Testis (tissue), 3 donors: ENCODE data around the gene SH3BP4. TPM values are rescaled to one million over a fixed set of nuclear protein-coding genes. Genes with fewer than 3 reads are reported as not detected.

ENCODE experiments used
- DNase-seq: peaks from one replicate; pipeline ENCODE4 v3.0.0-alpha.2; 2019
- H3K27ac ChIP-seq, 2 donors: fragments of 200-600 bp; sonication (generic); one replicate each; pipeline ENCODE4 v1.5.1; 2019
- H3K27me3 ChIP-seq: fragments of 200-600 bp; sonication (generic); one replicate; pipeline ENCODE4 v1.5.1; 2019
- H3K36me3 ChIP-seq: fragments of 200-600 bp; sonication (generic); one replicate; pipeline ENCODE4 v1.5.1; 2017; ENCODE audit warnings: low read depth; ENCODE audit errors: missing control alignments
- H3K4me1 ChIP-seq: fragments of 200-600 bp; sonication (generic); one replicate; pipeline ENCODE4 v1.5.1; 2019
- H3K4me3 ChIP-seq, 2 donors: fragments of 200-600 bp; sonication (generic); one replicate each; pipeline ENCODE4 v1.5.1; 2017 to 2019
- H3K9me3 ChIP-seq: fragments of 200-600 bp; sonication (generic); one replicate; pipeline ENCODE4 v1.5.1; 2017
- POLR2A ChIP-seq: fragments of 450-650 bp; IDR thresholded peaks from one replicate; pipeline ENCODE4 v1.6.1; 2017; ENCODE audit warnings: antibody characterized with exemption, mild to moderate bottlenecking, moderate library complexity
- WGBS, 2 donors: methylation state at CpG; one replicate each; pipeline ENCODE4 v1.1.5; 2018; 5-methylcytosine and 5-hydroxymethylcytosine counted together
- intact Hi-C: fragments of 100-400 bp; cut with DNase I; formaldehyde crosslinking; loops from one replicate; pipeline ENCODE4 v1.15.1; 2023; ENCODE audit warnings: low total_unique reads
- polyA plus RNA-seq: library from polyadenylated mRNA; stranded (reverse); fragments of 350-450 nt; fragmentation: Illumina TruSeq; extraction: RNeasy Lipid Tissue Mini Kit (QIAGEN cat#74804); gene quantifications from one replicate; pipeline ENCODE4 v1.2.3, GENCODE V29; 2014; ENCODE audit warnings: low read depth, low replicate concordance; ENCODE audit not compliant: insufficient read depth
- total RNA-seq, 2 donors: library from RNA; depleted of rRNA; stranded (reverse); fragments of >200 nt; gene quantifications; one replicate each; pipeline ENCODE4 v1.2.3, GENCODE V29; 2016
- TF ChIP-seq, protein P1 (sequence below), 3 experiments: fragments of 450-650 bp in 2 of 3; fragments of 200-600 bp in 1 of 3; sonication (generic) in 1 of 3; IDR thresholded peaks; one replicate each; pipeline ENCODE4 v1.5.1; 2016 to 2019; ENCODE audit warnings: antibody characterized with exemption in 3 of 3, mild to moderate bottlenecking in 2 of 3, moderate library complexity in 1 of 3

Gene SH3BP4
- total and polyA plus RNA-seq, 3 donors from 2014 or later: 33.3 to 88.5 (median 64.4) TPM

DNA sequence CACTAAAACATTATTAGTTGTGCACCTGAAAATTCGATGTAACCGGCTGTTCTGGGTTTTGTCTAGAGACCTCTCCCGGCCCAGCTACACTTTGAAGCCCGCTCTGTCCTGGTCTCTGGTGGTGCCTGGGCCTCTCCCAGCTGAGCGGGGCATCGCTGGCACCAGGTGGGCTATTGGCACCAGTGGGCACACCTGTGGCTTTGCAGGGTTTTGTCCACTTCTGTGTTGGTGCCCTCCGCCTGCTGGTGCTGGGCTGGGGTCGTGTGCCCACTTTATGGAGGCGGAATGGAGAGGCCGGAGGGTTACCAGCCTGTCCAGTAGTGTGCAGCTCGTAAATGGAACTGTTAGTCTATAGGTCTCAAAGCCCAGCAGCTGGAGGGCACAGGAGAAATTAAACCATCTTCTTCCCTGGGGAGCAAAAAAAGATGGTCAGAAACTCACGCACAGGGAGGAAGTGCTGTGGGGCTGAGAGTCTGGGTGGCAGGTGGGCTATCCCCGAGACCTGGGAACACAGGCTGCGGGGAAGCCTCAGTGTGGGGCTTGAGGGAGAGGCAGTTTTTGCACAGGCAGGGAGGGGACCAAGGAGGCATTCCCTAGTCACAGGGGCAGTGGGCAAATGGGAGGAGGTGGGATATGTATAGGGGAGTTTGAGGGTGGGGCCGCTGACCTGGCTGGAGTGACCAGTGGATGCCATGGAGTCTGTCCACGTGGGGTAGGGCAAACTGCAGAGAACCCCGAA, 30.4 kb downstream of the SH3BP4 start:
- WGBS, 2 donors: 74 to 82% methylated on average over 16 to 17 of the region's 17 CpGs
- H3K27me3 ChIP-seq: no peaks in the 10 kb centered on the region
- intact Hi-C loops: no loop called here
- no peak for DNase-seq
- H3K36me3 ChIP-seq: no peaks in the 10 kb centered on the region
- H3K4me1 ChIP-seq: peaks cover 73% of the 10 kb centered on the region
- peak overlapping the region; percentile 72 to 78 for H3K27ac ChIP-seq
- TF ChIP-seq, protein P1, sequence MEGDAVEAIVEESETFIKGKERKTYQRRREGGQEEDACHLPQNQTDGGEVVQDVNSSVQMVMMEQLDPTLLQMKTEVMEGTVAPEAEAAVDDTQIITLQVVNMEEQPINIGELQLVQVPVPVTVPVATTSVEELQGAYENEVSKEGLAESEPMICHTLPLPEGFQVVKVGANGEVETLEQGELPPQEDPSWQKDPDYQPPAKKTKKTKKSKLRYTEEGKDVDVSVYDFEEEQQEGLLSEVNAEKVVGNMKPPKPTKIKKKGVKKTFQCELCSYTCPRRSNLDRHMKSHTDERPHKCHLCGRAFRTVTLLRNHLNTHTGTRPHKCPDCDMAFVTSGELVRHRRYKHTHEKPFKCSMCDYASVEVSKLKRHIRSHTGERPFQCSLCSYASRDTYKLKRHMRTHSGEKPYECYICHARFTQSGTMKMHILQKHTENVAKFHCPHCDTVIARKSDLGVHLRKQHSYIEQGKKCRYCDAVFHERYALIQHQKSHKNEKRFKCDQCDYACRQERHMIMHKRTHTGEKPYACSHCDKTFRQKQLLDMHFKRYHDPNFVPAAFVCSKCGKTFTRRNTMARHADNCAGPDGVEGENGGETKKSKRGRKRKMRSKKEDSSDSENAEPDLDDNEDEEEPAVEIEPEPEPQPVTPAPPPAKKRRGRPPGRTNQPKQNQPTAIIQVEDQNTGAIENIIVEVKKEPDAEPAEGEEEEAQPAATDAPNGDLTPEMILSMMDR (IDR thresholded peaks at IDR 0.05): no peak
- TF ChIP-seq POLR2A: no peak
- no peaks in the 10 kb centered on the region for H3K9me3 ChIP-seq
- H3K4me3 ChIP-seq: no peak overlapping the region

DNA sequence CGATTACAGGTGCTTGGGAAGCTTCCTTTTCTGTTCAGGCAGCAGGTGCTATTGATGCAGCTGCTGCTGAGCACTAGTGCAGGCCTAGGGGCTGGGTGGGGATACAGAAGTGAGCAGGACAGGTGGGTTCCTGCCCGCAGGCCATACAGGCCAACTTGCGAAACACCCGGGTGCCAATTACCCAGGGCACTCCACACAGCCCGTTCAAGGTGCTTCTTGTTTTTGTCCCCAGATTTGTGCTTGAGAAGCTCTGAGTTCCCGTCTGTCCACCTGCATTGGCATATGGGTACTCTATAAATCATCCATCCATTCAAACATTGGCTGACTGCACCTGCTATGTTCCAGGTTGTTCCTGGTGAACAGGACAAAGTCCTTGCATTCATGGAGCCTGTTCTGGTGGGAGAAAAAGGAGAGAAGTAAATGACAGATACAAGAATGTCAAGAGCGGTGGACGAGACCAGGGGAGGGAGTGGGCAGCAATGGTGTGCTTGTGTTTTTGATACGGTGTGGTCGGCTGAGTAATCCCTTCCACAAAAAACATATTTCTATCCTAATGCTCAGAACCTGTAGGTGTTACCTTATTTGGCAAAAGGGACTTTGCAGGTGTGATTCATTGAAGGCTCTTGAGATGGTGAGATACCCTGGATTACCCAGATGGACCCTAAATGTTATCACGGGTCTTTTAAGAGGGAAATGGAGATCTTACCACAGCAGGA, 31.4 kb downstream of the SH3BP4 start:
- Histone ChIP-seq H3K9me3 (no peaks in the 10 kb centered on the region), H3K4me3 (no peak overlapping the region), H3K27me3 (no peaks in the 10 kb centered on the region), H3K4me1 (peaks cover 64% of the 10 kb centered on the region), H3K27ac (peak overlapping the region; percentile 72 to 78), H3K36me3 (no peaks in the 10 kb centered on the region)
- no peak for DNase-seq
- 58 to 75% methylated on average over 11 of the region's 11 CpGs for WGBS, 2 donors
- TF ChIP-seq POLR2A: no peak
- TF ChIP-seq, protein P1 (IDR thresholded peaks at IDR 0.05): no peak
- intact Hi-C loops: no loop called here

DNA sequence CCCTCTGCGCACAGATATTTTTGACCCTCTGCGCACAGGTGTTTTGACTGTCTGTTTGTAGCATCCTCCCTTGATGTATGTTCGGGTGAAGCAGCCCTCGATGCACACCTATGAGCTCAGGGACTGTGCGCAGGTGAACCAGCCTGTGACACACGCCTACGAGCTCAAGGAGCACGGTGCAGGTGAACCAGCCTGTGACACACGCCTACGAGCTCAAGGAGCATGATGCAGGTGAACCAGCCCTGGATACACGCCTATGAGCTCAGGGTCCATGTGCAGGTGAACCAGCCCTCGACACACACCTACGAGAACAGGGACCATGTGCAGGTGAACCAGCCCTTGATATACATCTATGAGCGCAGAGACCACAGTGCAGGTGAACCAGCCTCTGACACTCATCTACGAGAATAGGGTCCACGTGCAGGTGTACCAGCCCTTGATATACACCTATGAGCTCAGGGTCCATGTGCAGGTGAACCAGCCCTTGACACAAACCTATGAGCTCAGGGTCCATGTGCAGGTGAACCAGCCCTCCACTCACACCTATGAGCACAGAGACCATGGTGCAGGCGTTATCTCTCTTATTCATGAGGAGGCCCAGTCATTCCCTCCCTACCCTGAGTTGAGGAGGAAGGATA, 33.9 kb downstream of the SH3BP4 start:
- Histone ChIP-seq H3K4me1 (peaks cover 43% of the 10 kb centered on the region), H3K4me3 (no peak overlapping the region), H3K27me3 (no peaks in the 10 kb centered on the region), H3K27ac (no peak overlapping the region), H3K36me3 (no peaks in the 10 kb centered on the region), H3K9me3 (no peaks in the 10 kb centered on the region)
- DNase-seq: no peak
- intact Hi-C loops: no loop called here
- 92 to 95% methylated on average over 8 to 17 of the region's 17 CpGs for WGBS, 2 donors
- no peak for TF ChIP-seq POLR2A
- TF ChIP-seq, protein P1 (IDR thresholded peaks at IDR 0.05): no peak

DNA sequence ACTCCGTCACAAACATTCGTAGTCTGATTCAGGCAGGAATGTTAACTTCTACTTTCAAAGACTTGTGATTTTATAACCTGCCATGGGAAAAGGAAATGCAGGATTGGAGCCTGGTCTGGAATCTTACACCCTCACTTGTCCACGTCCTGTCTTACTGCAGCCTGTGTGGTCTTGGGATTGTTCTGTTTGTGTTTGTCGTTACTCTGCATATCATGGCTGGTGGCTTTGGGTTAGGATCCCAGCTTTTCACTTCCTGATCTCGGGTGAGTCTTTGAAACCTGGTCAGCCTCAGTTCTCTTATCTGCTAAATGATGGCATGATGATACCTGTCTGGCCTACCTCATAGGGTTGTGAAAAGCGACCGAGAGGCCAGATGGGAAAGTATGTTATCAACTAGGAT, 34.6 kb downstream of the SH3BP4 start:
- no peak for TF ChIP-seq POLR2A
- TF ChIP-seq, protein P1 (IDR thresholded peaks at IDR 0.05): no peak
- no peaks in the 10 kb centered on the region for H3K27me3 ChIP-seq
- no peaks in the 10 kb centered on the region for H3K36me3 ChIP-seq
- peaks cover 36% of the 10 kb centered on the region for H3K4me1 ChIP-seq
- H3K9me3 ChIP-seq: no peaks in the 10 kb centered on the region
- H3K4me3 ChIP-seq: no peak overlapping the region
- H3K27ac ChIP-seq: no peak overlapping the region
- DNase-seq: no peak
- intact Hi-C loops: no loop called here
- 69 to 70% methylated on average over 7 of the region's 7 CpGs for WGBS, 2 donors
